GM12864 (cell line): Measurements from ENCODE around the gene PLEKHH2.

ENCODE experiments used
- DNase-seq: peaks from one replicate; pipeline ENCODE4 v3.0.0-alpha.2; 2011; ENCODE audit warnings: low read depth
- H3K4me3 ChIP-seq: 2 replicates; pipeline ENCODE4 v1.5.1; 2011; ENCODE audit warnings: mild to moderate bottlenecking, low read depth, low read length, control low read depth
- TF ChIP-seq, protein P1 (sequence below): IDR thresholded peaks from 2 replicates; pipeline ENCODE4 v1.5.1; 2011; ENCODE audit warnings: low read depth, mild to moderate bottlenecking, moderate library complexity, low read length, control low read depth, inconsistent platforms; ENCODE audit errors: missing control alignments

The PLEKHH2 gene

DNA sequence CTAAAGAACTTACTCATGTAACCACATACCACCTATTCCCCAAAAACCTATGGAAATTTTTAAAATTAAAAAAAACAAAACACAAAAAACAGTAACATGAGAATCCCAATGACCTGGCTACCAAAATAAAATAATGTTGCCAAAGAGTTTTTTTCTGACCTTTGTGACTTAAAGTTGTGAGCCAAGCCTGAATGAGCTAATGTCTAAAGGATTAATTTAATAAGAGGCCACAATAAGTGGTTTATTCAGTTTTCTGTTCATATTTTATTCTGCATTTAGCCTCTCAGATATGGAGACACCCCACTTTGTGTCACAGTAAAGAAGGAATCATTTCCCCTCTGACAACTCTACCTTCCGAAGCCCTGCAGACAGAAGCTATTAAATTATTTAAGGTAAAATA lies 94.2 kb downstream of the PLEKHH2 start:
- no peak for DNase-seq
- TF ChIP-seq, protein P1, sequence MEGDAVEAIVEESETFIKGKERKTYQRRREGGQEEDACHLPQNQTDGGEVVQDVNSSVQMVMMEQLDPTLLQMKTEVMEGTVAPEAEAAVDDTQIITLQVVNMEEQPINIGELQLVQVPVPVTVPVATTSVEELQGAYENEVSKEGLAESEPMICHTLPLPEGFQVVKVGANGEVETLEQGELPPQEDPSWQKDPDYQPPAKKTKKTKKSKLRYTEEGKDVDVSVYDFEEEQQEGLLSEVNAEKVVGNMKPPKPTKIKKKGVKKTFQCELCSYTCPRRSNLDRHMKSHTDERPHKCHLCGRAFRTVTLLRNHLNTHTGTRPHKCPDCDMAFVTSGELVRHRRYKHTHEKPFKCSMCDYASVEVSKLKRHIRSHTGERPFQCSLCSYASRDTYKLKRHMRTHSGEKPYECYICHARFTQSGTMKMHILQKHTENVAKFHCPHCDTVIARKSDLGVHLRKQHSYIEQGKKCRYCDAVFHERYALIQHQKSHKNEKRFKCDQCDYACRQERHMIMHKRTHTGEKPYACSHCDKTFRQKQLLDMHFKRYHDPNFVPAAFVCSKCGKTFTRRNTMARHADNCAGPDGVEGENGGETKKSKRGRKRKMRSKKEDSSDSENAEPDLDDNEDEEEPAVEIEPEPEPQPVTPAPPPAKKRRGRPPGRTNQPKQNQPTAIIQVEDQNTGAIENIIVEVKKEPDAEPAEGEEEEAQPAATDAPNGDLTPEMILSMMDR = no peak
- no peak overlapping the region for H3K4me3 ChIP-seq

DNA sequence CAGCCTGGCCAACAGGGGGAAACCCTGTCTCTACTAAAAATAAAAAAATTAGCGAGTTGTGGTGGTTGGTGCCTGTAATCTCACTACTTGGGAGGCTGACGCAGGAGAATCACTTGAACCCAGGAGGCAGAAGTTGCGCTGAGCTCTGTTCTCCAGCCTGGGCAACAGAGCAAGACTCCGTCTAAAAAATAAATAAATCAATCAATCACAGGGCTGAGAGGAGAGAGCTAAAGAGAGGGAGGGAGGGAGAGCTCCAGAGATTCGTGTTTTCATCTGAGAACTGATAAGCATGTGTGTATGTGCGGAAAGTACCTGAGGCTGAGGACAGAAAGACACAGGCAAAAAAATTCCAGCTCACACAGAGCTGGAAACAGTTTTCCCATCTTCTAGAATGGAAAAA lies 99.6 kb downstream of the PLEKHH2 start:
- DNase-seq = no peak
- TF ChIP-seq, protein P1 = no peak
- H3K4me3 ChIP-seq = no peak overlapping the region

DNA sequence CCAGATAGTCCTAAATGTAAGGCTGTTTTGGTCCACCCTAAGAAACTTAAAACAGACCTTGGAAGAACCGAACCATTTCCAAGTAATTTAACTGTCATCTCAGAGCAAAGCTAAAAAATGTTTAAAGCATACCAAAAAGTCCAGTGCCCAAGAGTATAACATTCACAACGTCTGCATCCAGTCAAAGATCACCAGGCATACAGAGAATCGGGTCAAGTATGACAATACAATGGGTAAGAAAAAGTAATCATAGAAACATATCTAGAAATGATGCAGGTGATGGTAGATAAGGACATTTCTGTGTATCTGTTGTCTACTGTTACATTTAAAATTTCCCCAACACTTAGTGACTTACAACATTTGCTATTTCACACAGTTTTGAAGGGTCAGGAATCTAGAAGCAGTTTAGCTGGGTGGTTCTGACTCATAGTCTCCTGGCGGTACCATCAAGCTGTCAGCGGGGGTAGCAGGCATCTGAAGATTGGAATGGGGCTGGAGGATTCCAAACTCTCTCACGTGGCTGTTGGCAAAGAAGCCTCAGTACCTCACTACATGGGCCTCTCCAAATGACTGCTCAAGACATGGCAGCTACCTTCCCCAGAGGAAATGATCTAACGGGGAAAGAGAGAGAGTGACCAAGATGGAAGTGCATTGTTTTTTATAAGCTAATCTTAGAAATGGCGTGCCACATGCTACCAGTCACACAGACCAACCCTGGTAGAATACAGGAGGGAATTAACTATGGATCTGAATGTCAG lies 100.2 kb downstream of the PLEKHH2 start:
- no peak overlapping the region for H3K4me3 ChIP-seq
- no peak for DNase-seq
- TF ChIP-seq, protein P1 = no peak

DNA sequence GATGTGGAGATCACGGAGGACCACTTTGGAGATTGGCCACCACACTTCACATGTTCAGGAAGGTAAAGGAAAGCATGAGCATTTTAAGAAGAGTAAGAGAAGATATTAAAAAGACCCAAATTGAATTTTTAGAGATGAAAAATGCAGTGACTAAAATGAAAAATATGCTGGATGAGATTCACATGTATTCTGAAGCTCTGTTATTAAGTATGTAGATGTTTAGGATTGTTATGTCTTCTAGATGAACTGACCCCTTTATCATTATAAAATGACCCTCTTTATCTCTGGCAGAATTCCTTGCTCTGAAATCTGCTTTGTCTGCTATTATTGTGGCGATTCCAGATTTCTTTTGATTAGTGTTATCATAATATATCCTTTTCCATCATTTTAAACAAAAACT lies 100.8 kb downstream of the PLEKHH2 start:
- TF ChIP-seq, protein P1 = no peak
- no peak overlapping the region for H3K4me3 ChIP-seq
- no peak for DNase-seq

DNA sequence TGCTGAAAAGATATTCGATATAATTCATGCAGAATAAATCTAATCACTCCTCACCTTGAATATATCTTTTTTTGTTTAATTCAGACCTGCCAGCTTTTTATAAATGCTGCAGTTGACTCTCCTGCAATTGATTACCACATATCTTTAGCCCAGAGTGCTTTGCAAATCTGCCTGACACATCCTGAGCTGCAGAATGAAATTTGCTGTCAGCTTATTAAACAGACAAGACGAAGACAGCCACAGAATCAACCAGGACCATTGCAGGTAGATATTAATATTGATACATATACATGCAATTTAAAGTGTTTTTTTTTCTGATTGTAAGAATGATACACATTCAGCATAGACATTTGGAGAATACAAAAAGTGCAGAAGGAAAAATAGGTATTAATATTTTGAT lies 101.2 kb downstream of the PLEKHH2 start:
- no peak for DNase-seq
- TF ChIP-seq, protein P1 = no peak
- H3K4me3 ChIP-seq = no peak overlapping the region

DNA sequence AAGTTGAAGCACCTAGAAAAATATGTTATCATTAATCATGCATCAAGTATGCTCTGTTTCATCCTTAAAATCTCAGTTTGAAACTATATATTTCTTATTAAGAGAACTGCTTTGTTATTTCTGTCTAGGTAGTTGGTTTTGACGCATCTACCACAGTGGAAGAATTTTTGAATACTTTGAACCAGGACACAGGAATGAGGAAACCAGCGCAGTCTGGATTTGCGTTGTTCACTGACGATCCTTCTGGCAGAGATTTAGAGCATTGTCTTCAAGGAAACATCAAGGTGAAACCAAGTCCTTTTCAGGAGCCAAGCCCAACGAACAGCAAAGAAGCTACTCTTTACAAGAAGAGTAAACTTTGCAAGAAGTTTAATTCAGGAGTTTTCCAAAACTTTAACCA lies 106.6 kb downstream of the PLEKHH2 start:
- H3K4me3 ChIP-seq = no peak overlapping the region
- DNase-seq = no peak
- TF ChIP-seq, protein P1 = no peak

DNA sequence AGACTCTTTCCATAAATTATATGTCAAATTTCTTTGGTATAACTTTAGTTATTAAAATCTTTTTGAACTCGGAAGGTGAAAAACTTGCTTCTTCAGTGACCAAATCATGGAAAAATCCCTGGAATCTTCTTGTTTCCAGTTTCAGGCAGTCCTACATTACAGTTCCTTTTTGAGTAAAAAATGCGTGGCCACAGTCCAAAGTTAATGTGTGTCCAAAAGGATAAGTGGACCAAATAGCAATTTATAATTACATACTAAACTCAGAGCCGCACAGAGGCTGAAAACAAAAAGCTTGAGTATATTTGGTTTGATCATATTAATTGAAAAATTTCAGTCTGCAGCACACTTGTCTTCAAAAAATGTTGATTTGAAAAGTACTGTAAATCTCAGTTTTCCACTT lies 108.4 kb downstream of the PLEKHH2 start:
- TF ChIP-seq, protein P1 = no peak
- H3K4me3 ChIP-seq = no peak overlapping the region
- no peak for DNase-seq
